Stomach smooth muscle (tissue), 2 donors: ENCODE results near the gene GLMP.
A peak's percentile ranks its signal among the peaks of the same experiment; 100 is the strongest.

ENCODE experiments used
- H3K27ac ChIP-seq: one replicate; pipeline ENCODE4 v1.7.0; 2013; ENCODE audit warnings: mild to moderate bottlenecking, low read length, inconsistent platforms
- H3K27me3 ChIP-seq, 2 donors: one replicate each; pipeline ENCODE4 v1.7.0; 2013; ENCODE audit warnings: low read length in 2 of 2; ENCODE audit not compliant: insufficient read depth in 2 of 2, control insufficient read depth in 1 of 2
- H3K36me3 ChIP-seq, 2 donors: one replicate each; pipeline ENCODE4 v1.7.0; 2013; ENCODE audit warnings: low read length in 2 of 2; ENCODE audit not compliant: control insufficient read depth in 2 of 2, insufficient read depth in 2 of 2
- H3K4me1 ChIP-seq: one replicate; pipeline ENCODE4 v1.7.0; 2013; ENCODE audit warnings: low read length; ENCODE audit not compliant: control insufficient read depth, insufficient read depth
- H3K4me3 ChIP-seq, 2 donors: one replicate each; pipeline ENCODE4 v1.7.0; 2013; ENCODE audit warnings: low read length in 2 of 2
- H3K9ac ChIP-seq, 2 donors: one replicate each; pipeline ENCODE4 v1.7.0; 2013; ENCODE audit warnings: low read length in 2 of 2, mild to moderate bottlenecking in 1 of 2
- H3K9me3 ChIP-seq, 2 donors: one replicate each; pipeline ENCODE4 v1.7.0; 2013; ENCODE audit warnings: low read length in 2 of 2; ENCODE audit not compliant: control insufficient read depth in 2 of 2
- donor health status: healthy.
- donor health status: Pancreatic carcinoma.

GLMP gene

GRCh38 chr1:156319664-156320063 is 24.2 kb upstream of the GLMP start:
- no peak overlapping the region for H3K9ac ChIP-seq
- peaks cover 63 to 72% of the 10 kb centered on the region in 2 donors for H3K36me3 ChIP-seq
- no peak overlapping the region for H3K27ac ChIP-seq
- H3K4me1 ChIP-seq, result no peaks in the 10 kb centered on the region
- no peaks in the 10 kb centered on the region for H3K27me3 ChIP-seq
- H3K9me3 ChIP-seq, result no peaks in the 10 kb centered on the region
- no peak overlapping the region for H3K4me3 ChIP-seq

GRCh38 chr1:156316909-156317308 is 21.4 kb upstream of the GLMP start:
- H3K4me1 ChIP-seq, result no peaks in the 10 kb centered on the region
- H3K4me3 ChIP-seq, result no peak overlapping the region
- H3K9me3 ChIP-seq, result no peaks in the 10 kb centered on the region
- no peak overlapping the region for H3K27ac ChIP-seq
- H3K27me3 ChIP-seq, result no peaks in the 10 kb centered on the region
- H3K9ac ChIP-seq, result no peak overlapping the region
- peaks cover 63 to 71% of the 10 kb centered on the region in 2 donors for H3K36me3 ChIP-seq

- no peaks in the 10 kb centered on the region for H3K27me3 ChIP-seq
- H3K36me3 ChIP-seq, result peaks cover 48 to 49% of the 10 kb centered on the region in 2 donors
- no peaks in the 10 kb centered on the region for H3K9me3 ChIP-seq
- H3K4me3 ChIP-seq, result no peak overlapping the region
- H3K9ac ChIP-seq, result no peak overlapping the region
- H3K4me1 ChIP-seq, result no peaks in the 10 kb centered on the region
- H3K27ac ChIP-seq, result no peak overlapping the region
These were observed 15.5 kb upstream of the GLMP start for GRCh38 chr1:156310962-156311361.

GRCh38 chr1:156308078-156308477 is 12.6 kb upstream of the GLMP start:
- H3K27me3 ChIP-seq, result no peaks in the 10 kb centered on the region
- H3K36me3 ChIP-seq, result peaks cover 37 to 43% of the 10 kb centered on the region in 2 donors
- no peaks in the 10 kb centered on the region for H3K4me1 ChIP-seq
- H3K27ac ChIP-seq, result no peak overlapping the region
- H3K9me3 ChIP-seq, result no peaks in the 10 kb centered on the region
- H3K4me3 ChIP-seq, result no peak overlapping the region
- no peak overlapping the region for H3K9ac ChIP-seq

- Histone ChIP-seq H3K27me3 (no peaks in the 10 kb centered on the region), H3K9me3 (no peaks in the 10 kb centered on the region), H3K36me3 (peaks cover 14 to 21% of the 10 kb centered on the region in 2 donors), H3K4me1 (no peaks in the 10 kb centered on the region), H3K4me3 (no peak overlapping the region), H3K27ac (no peak overlapping the region), H3K9ac (no peak overlapping the region)
These were observed 9.7 kb upstream of the GLMP start for GRCh38 chr1:156305215-156305614.

- H3K9ac ChIP-seq, result no peak overlapping the region
- no peak overlapping the region for H3K27ac ChIP-seq
- no peaks in the 10 kb centered on the region for H3K4me1 ChIP-seq
- peaks cover 4 to 9% of the 10 kb centered on the region in 2 donors for H3K36me3 ChIP-seq
- no peaks in the 10 kb centered on the region for H3K27me3 ChIP-seq
- H3K4me3 ChIP-seq, result no peak overlapping the region
- no peaks in the 10 kb centered on the region for H3K9me3 ChIP-seq
These were observed 7.8 kb upstream of the GLMP start for GRCh38 chr1:156303241-156303640.

- H3K9ac ChIP-seq, result no peak within 1 kb of the TSS
- H3K4me1 ChIP-seq, result peaks cover 16% of the 10 kb centered on the region
- no peaks in the 10 kb centered on the region for H3K27me3 ChIP-seq
- H3K27ac ChIP-seq, result no peak within 1 kb of the TSS
- no peak within 1 kb of the TSS for H3K4me3 ChIP-seq
- no peaks in the 10 kb centered on the region for H3K9me3 ChIP-seq
- no peaks in the 10 kb centered on the region for H3K36me3 ChIP-seq
These were observed 3.4 kb upstream of the GLMP start, which contains the start of gene VHLL for GRCh38 chr1:156298852-156299357. VHLL (minus strand) TSS chr1:156299307; CDS start chr1:156299189, 118 bp downstream.

GRCh38 chr1:156293895-156294294 is 1.6 kb downstream of the GLMP start:
- H3K9me3 ChIP-seq, result no peaks in the 10 kb centered on the region
- H3K27me3 ChIP-seq, result no peaks in the 10 kb centered on the region
- H3K4me1 ChIP-seq, result peaks cover 33% of the 10 kb centered on the region
- H3K4me3 ChIP-seq, result no peak overlapping the region
- no peak overlapping the region for H3K27ac ChIP-seq
- peaks cover 1 to 3% of the 10 kb centered on the region in 2 donors for H3K36me3 ChIP-seq
- H3K9ac ChIP-seq, result no peak overlapping the region

GRCh38 chr1:156293098-156293434 is 2.4 kb downstream of the GLMP start:
- Histone ChIP-seq H3K36me3 (peaks cover 3 to 5% of the 10 kb centered on the region in 2 donors), H3K27ac (no peak overlapping the region), H3K27me3 (no peaks in the 10 kb centered on the region), H3K9me3 (no peaks in the 10 kb centered on the region), H3K4me1 (peaks cover 33% of the 10 kb centered on the region), H3K9ac (no peak overlapping the region), H3K4me3 (no peak overlapping the region)

- H3K27ac ChIP-seq, result peak overlapping the region; percentile 80
- H3K36me3 ChIP-seq, result peaks cover 3 to 5% of the 10 kb centered on the region in 2 donors
- no peaks in the 10 kb centered on the region for H3K9me3 ChIP-seq
- H3K9ac ChIP-seq, result peak overlapping the region; percentile 85 to 90
- H3K4me1 ChIP-seq, result peaks cover 33% of the 10 kb centered on the region
- H3K4me3 ChIP-seq, result peak overlapping the region; percentile 91 to 93
- H3K27me3 ChIP-seq, result no peaks in the 10 kb centered on the region
These were observed 4.0 kb downstream of the GLMP start for GRCh38 chr1:156291226-156292061.

- no peaks in the 10 kb centered on the region for H3K27me3 ChIP-seq
- H3K9me3 ChIP-seq, result no peaks in the 10 kb centered on the region
- H3K4me3 ChIP-seq, result no peak overlapping the region
- H3K9ac ChIP-seq, result no peak overlapping the region
- peaks cover 25% of the 10 kb centered on the region for H3K4me1 ChIP-seq
- H3K27ac ChIP-seq, result no peak overlapping the region
- H3K36me3 ChIP-seq, result peaks cover 3 to 5% of the 10 kb centered on the region in 2 donors
These were observed 5.6 kb downstream of the GLMP start for GRCh38 chr1:156289857-156290256.
